ENCODE measurements around the gene SKIDA1. TPM values are rescaled to one million over a fixed set of nuclear protein-coding genes. Genes with fewer than 3 reads are reported as not detected.
"Not testable (repeated sequence)": the region's sequence is repeated elsewhere in the genome, so short reads cannot be mapped to it uniquely, and the experiment has no call there.

The SKIDA1 gene
- total RNA-seq: 0.69 and 2.1 TPM in 2 replicates

GRCh38 chr10:21525367-21526187 lies at the start of gene SKIDA1:
Gene SKIDA1, minus strand, starts transcription at chr10:21525682. Its CDS starts 7,860 bp downstream, at chr10:21517822.
- peak; percentile 89 for DNase-seq (ENCODE audit: low read depth)

GRCh38 chr10:21574514-21574913 lies 49.0 kb upstream of the SKIDA1 start:
- DNase-seq (ENCODE audit: low read depth): not testable (repeated sequence)

GRCh38 chr10:21572578-21572977 lies 47.1 kb upstream of the SKIDA1 start:
- no peak for DNase-seq (ENCODE audit: low read depth)

- no peak for DNase-seq (ENCODE audit: low read depth)
These were observed 45.5 kb upstream of the SKIDA1 start for GRCh38 chr10:21570761-21571521.

- DNase-seq (ENCODE audit: low read depth): not testable (repeated sequence)
These were observed 33.5 kb upstream of the SKIDA1 start for GRCh38 chr10:21558984-21559383.

- DNase-seq (ENCODE audit: low read depth): no peak
These were observed 31.0 kb upstream of the SKIDA1 start for GRCh38 chr10:21556527-21556926.

- DNase-seq (ENCODE audit: low read depth): no peak
These were observed 27.2 kb upstream of the SKIDA1 start for GRCh38 chr10:21552638-21553037.

GRCh38 chr10:21547246-21547645 lies 21.8 kb upstream of the SKIDA1 start:
- DNase-seq (ENCODE audit: low read depth): no peak

GRCh38 chr10:21540701-21541100 lies 15.2 kb upstream of the SKIDA1 start:
- DNase-seq (ENCODE audit: low read depth): not testable (repeated sequence)

- DNase-seq (ENCODE audit: low read depth): no peak
These were observed 11.4 kb upstream of the SKIDA1 start for GRCh38 chr10:21536874-21537273.

GRCh38 chr10:21535976-21536375 lies 10.5 kb upstream of the SKIDA1 start:
- not testable (repeated sequence) for DNase-seq (ENCODE audit: low read depth)

GRCh38 chr10:21535494-21535965 lies 10.0 kb upstream of the SKIDA1 start:
- DNase-seq (ENCODE audit: low read depth): no peak

GRCh38 chr10:21534604-21535493 lies 9.4 kb upstream of the SKIDA1 start:
- no peak for DNase-seq (ENCODE audit: low read depth)

- no peak for DNase-seq (ENCODE audit: low read depth)
These were observed 8.8 kb upstream of the SKIDA1 start for GRCh38 chr10:21534280-21534586.

- DNase-seq (ENCODE audit: low read depth): peak; percentile 76
These were observed 8.2 kb upstream of the SKIDA1 start, which contains the start of gene MLLT10 for GRCh38 chr10:21533467-21534279. Gene MLLT10, plus strand, starts transcription at chr10:21534232. Its CDS starts 413 bp downstream, at chr10:21534645.

GRCh38 chr10:21532694-21533466 lies 7.4 kb upstream of the SKIDA1 start:
- DNase-seq (ENCODE audit: low read depth): no peak

- DNase-seq (ENCODE audit: low read depth): no peak
These were observed 5.7 kb upstream of the SKIDA1 start for GRCh38 chr10:21531164-21531563.

GRCh38 chr10:21530641-21531040 lies 5.2 kb upstream of the SKIDA1 start:
- no peak for DNase-seq (ENCODE audit: low read depth)

- DNase-seq (ENCODE audit: low read depth): no peak
These were observed 4.7 kb upstream of the SKIDA1 start for GRCh38 chr10:21530168-21530567.

All from renal cortical epithelial cell (primary cell).